HepG2 (cell line): ENCODE measurements around the gene FAM229A. TPM values are rescaled to one million over a fixed set of nuclear protein-coding genes. Genes with fewer than 3 reads are reported as not detected.

Source experiments
- BRD4 ChIP-seq: sonication (generic); formaldehyde crosslinking; IDR thresholded peaks from 2 replicates; pipeline ENCODE4 v1.4.0; 2020; ENCODE audit warnings: missing genetic modification reagents
- GATAD2A ChIP-seq: IDR thresholded peaks from 2 replicates; pipeline ENCODE4 v1.6.1; 2016
- HMGA1 ChIP-seq: sonication (generic); formaldehyde crosslinking; conservative IDR thresholded peaks from 2 replicates; pipeline ENCODE4 v1.4.0; 2020; ENCODE audit warnings: missing genetic modification reagents
- HNRNPLL ChIP-seq: fragments of 200-400 bp; formaldehyde crosslinking; IDR thresholded peaks from 2 replicates; pipeline ENCODE4 v1.6.1; 2017; ENCODE audit warnings: mild to moderate bottlenecking, low read depth, low read length; ENCODE audit not compliant: poor library complexity, severe bottlenecking
- KAT7 ChIP-seq: IDR thresholded peaks from 2 replicates; pipeline ENCODE4 v1.6.1; 2018; ENCODE audit warnings: borderline replicate concordance, missing compliant biosample characterization
- KDM1A ChIP-seq: IDR thresholded peaks from 2 replicates; pipeline ENCODE4 v1.6.1; 2016; ENCODE audit warnings: missing compliant biosample characterization
- NFIB ChIP-seq: sonication (generic); formaldehyde crosslinking; IDR thresholded peaks from 2 replicates; pipeline ENCODE4 v1.9.0; 2021; ENCODE audit warnings: missing genetic modification reagents, mild to moderate bottlenecking, borderline replicate concordance
- SP2 ChIP-seq: sonication (generic); formaldehyde crosslinking; IDR thresholded peaks from 2 replicates; pipeline ENCODE4 v1.5.1; 2020; ENCODE audit warnings: mild to moderate bottlenecking, missing genetic modification reagents
- STAG1 ChIP-seq: sonication (generic); formaldehyde crosslinking; IDR thresholded peaks from 2 replicates; pipeline ENCODE4 v1.4.0; 2020; ENCODE audit warnings: missing genetic modification reagents
- ZBTB7A ChIP-seq: sonication (generic); formaldehyde crosslinking; IDR thresholded peaks from 2 replicates; pipeline ENCODE4 v1.8.0; 2022; ENCODE audit warnings: mild to moderate bottlenecking, missing genetic modification reagents
- ZFP1 ChIP-seq: IDR thresholded peaks from 2 replicates; pipeline ENCODE4 v1.6.1; 2016
- ZNF143 ChIP-seq: sonication (generic); formaldehyde crosslinking; IDR thresholded peaks from 2 replicates; pipeline ENCODE4 v1.4.0; 2020; ENCODE audit warnings: missing genetic modification reagents
- ZNF207 ChIP-seq: fragments of 450-650 bp; IDR thresholded peaks from 2 replicates; pipeline ENCODE4 v1.6.1; 2016; ENCODE audit warnings: antibody characterized with exemption, borderline replicate concordance
- ZNF256 ChIP-seq: sonication (generic); formaldehyde crosslinking; conservative IDR thresholded peaks from 2 replicates; pipeline ENCODE4 v1.4.0; 2020; ENCODE audit warnings: missing genetic modification reagents
- ZNF780A ChIP-seq: sonication (generic); formaldehyde crosslinking; IDR thresholded peaks from 2 replicates; pipeline ENCODE4 v1.8.0; 2022; ENCODE audit warnings: mild to moderate bottlenecking, missing genetic modification reagents, moderate library complexity
- ZNF816 ChIP-seq: sonication (generic); formaldehyde crosslinking; IDR thresholded peaks from 2 replicates; pipeline ENCODE4 v1.8.0; 2022; ENCODE audit warnings: missing genetic modification reagents, mild to moderate bottlenecking, borderline replicate concordance
- ZSCAN30 ChIP-seq: sonication (generic); formaldehyde crosslinking; IDR thresholded peaks from 2 replicates; pipeline ENCODE4 v1.5.0; 2020; ENCODE audit warnings: mild to moderate bottlenecking, missing genetic modification reagents
- polyA plus RNA-seq, 8 experiments: library from polyadenylated mRNA; depleted of rRNA in 3 of 8; stranded (reverse) in 7 of 8; unstranded in 1 of 8; fragments of >200 nt; fragmentation: Illumina TruSeq in 4 of 8; extraction: Trizol in 4 of 8; gene quantifications; 2 replicates each; pipeline versions ENCODE4 v1.2.1 to v1.2.3, GENCODE V29; 2011 to 2016; ENCODE audit warnings: low read depth in 4 of 8, missing spikeins in 1 of 8, mixed read lengths in 1 of 8; ENCODE audit not compliant: insufficient read depth in 1 of 8
- total RNA-seq, 5 experiments: library from RNA; depleted of rRNA; stranded (reverse); fragments of >200 nt; fragmentation: Illumina TruSeq; extraction: Trizol; gene quantifications; 2 replicates each; pipeline ENCODE4 v1.2.3, GENCODE V29; 2016; ENCODE audit warnings: low read depth in 1 of 5
- TF ChIP-seq, protein P1 (sequence below): sonication (generic); formaldehyde crosslinking; IDR thresholded peaks from 2 replicates; pipeline ENCODE4 v1.4.0; 2020; ENCODE audit warnings: missing genetic modification reagents
- TF ChIP-seq, protein P2 (sequence below): sonication (generic); formaldehyde crosslinking; IDR thresholded peaks from 2 replicates; pipeline ENCODE4 v1.4.0; 2020; ENCODE audit warnings: mild to moderate bottlenecking, missing genetic modification reagents
- TF ChIP-seq, protein P3 (sequence below): sonication (generic); formaldehyde crosslinking; IDR thresholded peaks from 2 replicates; pipeline ENCODE4 v1.8.0; 2022; ENCODE audit warnings: mild to moderate bottlenecking, missing genetic modification reagents, moderate library complexity
- TF ChIP-seq, protein P4 (sequence below): sonication (generic); formaldehyde crosslinking; IDR thresholded peaks from 2 replicates; pipeline ENCODE4 v1.5.1; 2020; ENCODE audit warnings: mild to moderate bottlenecking, moderate library complexity, missing genetic modification reagents
- TF ChIP-seq, protein P5 (sequence below): sonication (generic); formaldehyde crosslinking; IDR thresholded peaks from 2 replicates; pipeline ENCODE4 v1.8.0; 2022; ENCODE audit warnings: mild to moderate bottlenecking, missing genetic modification reagents, borderline replicate concordance
- TF ChIP-seq, protein P6 (sequence below): sonication (generic); formaldehyde crosslinking; IDR thresholded peaks from 2 replicates; pipeline ENCODE4 v1.8.0; 2022; ENCODE audit warnings: missing genetic modification reagents, low read depth, mild to moderate bottlenecking, borderline replicate concordance

FAM229A gene
- total and polyA plus RNA-seq, 2 of the 13 experiments (the other 11 are each of a cell fraction or from before 2014, with no cell fraction given) = 3.2 to 17.6 TPM

DNA sequence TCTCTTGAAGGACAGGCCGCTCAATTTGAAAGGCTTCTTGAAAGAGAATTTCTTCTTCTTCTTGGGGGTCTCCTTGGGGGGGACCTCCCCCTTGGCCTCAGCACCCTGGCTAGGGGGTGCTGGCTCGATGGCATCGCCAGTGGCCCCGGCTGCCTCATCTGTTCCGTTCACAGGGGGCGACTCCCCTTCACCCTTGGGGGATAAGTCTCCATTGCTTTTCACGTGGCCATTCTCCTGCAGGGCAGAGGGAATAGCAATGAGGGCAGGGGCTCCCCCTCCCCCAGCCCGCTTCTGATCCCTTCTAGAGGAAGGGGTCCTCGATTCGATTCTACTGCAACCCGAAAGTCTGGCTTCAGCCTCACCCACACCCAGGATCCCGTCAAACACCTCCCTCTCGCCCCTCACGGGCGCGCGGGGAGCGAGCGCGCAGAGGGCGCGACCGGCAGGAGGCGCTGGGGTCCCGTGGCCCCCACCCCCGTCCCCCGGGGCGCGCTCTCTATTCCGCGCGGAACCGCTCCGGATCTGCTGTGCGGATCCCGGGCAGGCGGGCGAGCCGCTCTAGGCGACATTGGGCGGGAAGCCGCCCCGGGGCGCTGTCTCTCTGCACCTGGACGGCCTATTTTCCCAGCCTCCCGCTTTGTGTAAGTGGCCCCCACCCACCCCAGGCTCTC is 27.3 kb downstream of the FAM229A start (continued):
- TF ChIP-seq, protein P1, sequence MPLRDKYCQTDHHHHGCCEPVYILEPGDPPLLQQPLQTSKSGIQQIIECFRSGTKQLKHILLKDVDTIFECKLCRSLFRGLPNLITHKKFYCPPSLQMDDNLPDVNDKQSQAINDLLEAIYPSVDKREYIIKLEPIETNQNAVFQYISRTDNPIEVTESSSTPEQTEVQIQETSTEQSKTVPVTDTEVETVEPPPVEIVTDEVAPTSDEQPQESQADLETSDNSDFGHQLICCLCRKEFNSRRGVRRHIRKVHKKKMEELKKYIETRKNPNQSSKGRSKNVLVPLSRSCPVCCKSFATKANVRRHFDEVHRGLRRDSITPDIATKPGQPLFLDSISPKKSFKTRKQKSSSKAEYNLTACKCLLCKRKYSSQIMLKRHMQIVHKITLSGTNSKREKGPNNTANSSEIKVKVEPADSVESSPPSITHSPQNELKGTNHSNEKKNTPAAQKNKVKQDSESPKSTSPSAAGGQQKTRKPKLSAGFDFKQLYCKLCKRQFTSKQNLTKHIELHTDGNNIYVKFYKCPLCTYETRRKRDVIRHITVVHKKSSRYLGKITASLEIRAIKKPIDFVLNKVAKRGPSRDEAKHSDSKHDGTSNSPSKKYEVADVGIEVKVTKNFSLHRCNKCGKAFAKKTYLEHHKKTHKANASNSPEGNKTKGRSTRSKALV (CRISPR knock-in tag) = no peak
- TF ChIP-seq HMGA1 (CRISPR knock-in tag) (no peak), KDM1A (CRISPR knock-in tag) (no peak), ZNF816 (CRISPR knock-in tag) (no peak), ZSCAN30 (no peak), HNRNPLL (no peak), SP2 (no peak), ZBTB7A (CRISPR knock-in tag) (0 out of 2 replicates have a peak, but pooled peaks have one; percentile 28), NFIB (no peak), KAT7 (peak; percentile 74; the same call in 1 of the 2 replicates), BRD4 (no peak), STAG1 (CRISPR knock-in tag) (peak; percentile 63), GATAD2A (CRISPR knock-in tag) (0 out of 2 replicates have a peak, but pooled peaks have one; percentile 9), ZNF256 (CRISPR knock-in tag) (no peak), ZNF143 (CRISPR knock-in tag) (no peak), ZNF207 (no peak), ZFP1 (CRISPR knock-in tag) (no peak), ZNF780A (CRISPR knock-in tag) (no peak)
- TF ChIP-seq, protein P2, sequence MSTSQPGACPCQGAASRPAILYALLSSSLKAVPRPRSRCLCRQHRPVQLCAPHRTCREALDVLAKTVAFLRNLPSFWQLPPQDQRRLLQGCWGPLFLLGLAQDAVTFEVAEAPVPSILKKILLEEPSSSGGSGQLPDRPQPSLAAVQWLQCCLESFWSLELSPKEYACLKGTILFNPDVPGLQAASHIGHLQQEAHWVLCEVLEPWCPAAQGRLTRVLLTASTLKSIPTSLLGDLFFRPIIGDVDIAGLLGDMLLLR (CRISPR knock-in tag) = no peak
- TF ChIP-seq, protein P3, sequence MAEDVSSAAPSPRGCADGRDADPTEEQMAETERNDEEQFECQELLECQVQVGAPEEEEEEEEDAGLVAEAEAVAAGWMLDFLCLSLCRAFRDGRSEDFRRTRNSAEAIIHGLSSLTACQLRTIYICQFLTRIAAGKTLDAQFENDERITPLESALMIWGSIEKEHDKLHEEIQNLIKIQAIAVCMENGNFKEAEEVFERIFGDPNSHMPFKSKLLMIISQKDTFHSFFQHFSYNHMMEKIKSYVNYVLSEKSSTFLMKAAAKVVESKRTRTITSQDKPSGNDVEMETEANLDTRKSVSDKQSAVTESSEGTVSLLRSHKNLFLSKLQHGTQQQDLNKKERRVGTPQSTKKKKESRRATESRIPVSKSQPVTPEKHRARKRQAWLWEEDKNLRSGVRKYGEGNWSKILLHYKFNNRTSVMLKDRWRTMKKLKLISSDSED (CRISPR knock-in tag) = no peak
- TF ChIP-seq, protein P4, sequence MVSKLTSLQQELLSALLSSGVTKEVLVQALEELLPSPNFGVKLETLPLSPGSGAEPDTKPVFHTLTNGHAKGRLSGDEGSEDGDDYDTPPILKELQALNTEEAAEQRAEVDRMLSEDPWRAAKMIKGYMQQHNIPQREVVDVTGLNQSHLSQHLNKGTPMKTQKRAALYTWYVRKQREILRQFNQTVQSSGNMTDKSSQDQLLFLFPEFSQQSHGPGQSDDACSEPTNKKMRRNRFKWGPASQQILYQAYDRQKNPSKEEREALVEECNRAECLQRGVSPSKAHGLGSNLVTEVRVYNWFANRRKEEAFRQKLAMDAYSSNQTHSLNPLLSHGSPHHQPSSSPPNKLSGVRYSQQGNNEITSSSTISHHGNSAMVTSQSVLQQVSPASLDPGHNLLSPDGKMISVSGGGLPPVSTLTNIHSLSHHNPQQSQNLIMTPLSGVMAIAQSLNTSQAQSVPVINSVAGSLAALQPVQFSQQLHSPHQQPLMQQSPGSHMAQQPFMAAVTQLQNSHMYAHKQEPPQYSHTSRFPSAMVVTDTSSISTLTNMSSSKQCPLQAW = no peak
- TF ChIP-seq, protein P5, sequence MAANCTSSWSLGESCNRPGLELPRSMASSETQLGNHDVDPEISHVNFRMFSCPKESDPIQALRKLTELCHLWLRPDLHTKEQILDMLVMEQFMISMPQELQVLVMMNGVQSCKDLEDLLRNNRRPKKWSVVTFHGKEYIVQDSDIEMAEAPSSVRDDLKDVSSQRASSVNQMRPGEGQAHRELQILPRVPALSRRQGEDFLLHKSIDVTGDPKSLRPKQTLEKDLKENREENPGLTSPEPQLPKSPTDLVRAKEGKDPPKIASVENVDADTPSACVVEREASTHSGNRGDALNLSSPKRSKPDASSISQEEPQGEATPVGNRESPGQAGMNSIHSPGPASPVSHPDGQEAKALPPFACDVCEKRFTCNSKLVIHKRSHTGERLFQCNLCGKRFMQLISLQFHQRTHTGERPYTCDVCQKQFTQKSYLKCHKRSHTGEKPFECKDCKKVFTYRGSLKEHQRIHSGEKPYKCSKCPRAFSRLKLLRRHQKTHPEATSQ (CRISPR knock-in tag) = no peak
- TF ChIP-seq, protein P6, sequence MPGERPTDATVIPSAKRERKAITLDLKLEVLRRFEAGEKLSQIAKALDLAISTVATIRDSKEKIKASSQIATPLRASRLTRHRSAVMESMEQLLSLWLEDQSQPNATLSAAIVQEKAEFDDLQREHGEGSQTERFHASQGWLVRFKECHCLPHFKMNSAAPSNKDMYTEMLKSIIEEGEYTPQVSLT (CRISPR knock-in tag) = no peak
